Activated naive CD8-positive, alpha-beta T cell treated with anti-CD3 and anti-CD28 coated beads for 36 hours (primary cell): Measurements from ENCODE around the gene SSBP2. TPM values are rescaled to one million over a fixed set of nuclear protein-coding genes. Genes with fewer than 3 reads are reported as not detected.

Source experiments
- DNase-seq: peaks from one replicate; pipeline ENCODE4 v3.0.0; 2021
- H3K27ac Mint-ChIP-seq: one replicate; pipeline ENCODE4 v1.8.0; 2022; ENCODE audit warnings: mild to moderate bottlenecking, moderate library complexity, mixed read lengths
- H3K27me3 Mint-ChIP-seq: one replicate; pipeline ENCODE4 v1.8.0; 2022; ENCODE audit warnings: mild to moderate bottlenecking, mixed read lengths
- H3K36me3 Mint-ChIP-seq: one replicate; pipeline ENCODE4 v1.8.0; 2021; ENCODE audit warnings: mild to moderate bottlenecking, mixed read lengths
- H3K4me1 Mint-ChIP-seq: one replicate; pipeline ENCODE4 v1.8.0; 2021; ENCODE audit warnings: mixed read lengths
- H3K4me3 Mint-ChIP-seq: one replicate; pipeline ENCODE4 v1.8.0; 2022; ENCODE audit warnings: mild to moderate bottlenecking, moderate library complexity, mixed read lengths
- H3K9me3 Mint-ChIP-seq: one replicate; pipeline ENCODE4 v1.8.0; 2022; ENCODE audit warnings: mixed read lengths
- total RNA-seq, 2 experiments: library from RNA; stranded (reverse); gene quantifications; one replicate each; pipeline ENCODE4 v1.2.3, GENCODE V29; 2021

The SSBP2 gene
- total RNA-seq, 2 experiments from 2014 or later = 8.3 to 8.9 TPM

DNA sequence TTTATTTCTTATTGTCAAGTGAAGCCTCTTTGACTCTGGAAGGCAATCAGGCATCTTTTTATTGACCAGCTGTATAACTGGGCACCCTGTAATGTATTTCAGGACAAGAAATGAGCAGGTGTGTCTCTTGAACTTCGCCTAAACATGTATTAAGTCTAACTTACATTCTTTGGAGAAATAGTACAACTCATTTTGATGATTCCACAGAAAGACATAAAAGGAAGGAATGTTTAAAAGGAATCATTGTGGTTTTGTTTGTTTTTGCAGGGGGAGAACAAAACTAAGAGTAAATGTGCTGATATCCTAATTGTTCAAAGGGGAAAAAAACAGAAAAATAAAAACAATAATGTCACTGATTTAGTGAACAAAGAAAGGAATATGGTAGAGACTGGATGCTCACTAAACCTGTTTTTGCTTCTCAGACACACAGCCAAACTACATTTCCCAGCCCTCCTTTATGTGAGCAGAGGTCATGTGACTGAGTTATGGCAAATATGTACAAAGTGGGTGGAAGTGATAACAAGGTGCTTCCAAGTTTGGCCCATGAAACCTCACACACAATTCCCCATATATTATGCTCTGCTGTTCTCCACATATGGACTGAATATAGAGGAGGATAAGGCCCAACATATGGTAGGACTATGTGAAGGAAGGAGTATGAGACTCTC is 206.4 kb downstream of the SSBP2 start:
- H3K27me3 Mint-ChIP-seq = no peaks in the 10 kb centered on the region
- no peaks in the 10 kb centered on the region for H3K4me1 Mint-ChIP-seq
- peaks cover 5% of the 10 kb centered on the region for H3K36me3 Mint-ChIP-seq
- H3K9me3 Mint-ChIP-seq = no peaks in the 10 kb centered on the region
- DNase-seq = no peak
- no peak overlapping the region for H3K4me3 Mint-ChIP-seq
- H3K27ac Mint-ChIP-seq = no peak overlapping the region

DNA sequence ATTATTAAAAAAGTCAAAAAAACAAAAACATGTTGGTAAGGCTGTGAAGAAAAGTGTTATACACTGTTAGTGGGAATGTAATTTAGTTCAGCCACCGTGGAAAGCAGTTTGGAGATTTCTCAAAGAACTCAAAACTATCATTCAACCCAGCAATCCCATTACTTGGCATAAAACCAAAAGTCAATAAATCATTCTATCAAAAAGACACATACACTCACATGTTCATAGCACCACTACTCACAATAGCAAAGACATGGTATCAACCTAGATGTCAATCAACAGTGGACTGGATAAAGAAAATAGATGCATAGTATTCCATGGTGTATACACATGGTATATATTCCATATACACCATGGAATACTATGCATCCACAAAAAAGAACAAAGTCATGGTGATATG is 208.7 kb downstream of the SSBP2 start:
- peaks cover 11% of the 10 kb centered on the region for H3K4me1 Mint-ChIP-seq
- no peak overlapping the region for H3K27ac Mint-ChIP-seq
- H3K27me3 Mint-ChIP-seq = no peaks in the 10 kb centered on the region
- H3K36me3 Mint-ChIP-seq = peaks cover 5% of the 10 kb centered on the region
- no peak overlapping the region for H3K4me3 Mint-ChIP-seq
- no peak for DNase-seq
- H3K9me3 Mint-ChIP-seq = no peaks in the 10 kb centered on the region

DNA sequence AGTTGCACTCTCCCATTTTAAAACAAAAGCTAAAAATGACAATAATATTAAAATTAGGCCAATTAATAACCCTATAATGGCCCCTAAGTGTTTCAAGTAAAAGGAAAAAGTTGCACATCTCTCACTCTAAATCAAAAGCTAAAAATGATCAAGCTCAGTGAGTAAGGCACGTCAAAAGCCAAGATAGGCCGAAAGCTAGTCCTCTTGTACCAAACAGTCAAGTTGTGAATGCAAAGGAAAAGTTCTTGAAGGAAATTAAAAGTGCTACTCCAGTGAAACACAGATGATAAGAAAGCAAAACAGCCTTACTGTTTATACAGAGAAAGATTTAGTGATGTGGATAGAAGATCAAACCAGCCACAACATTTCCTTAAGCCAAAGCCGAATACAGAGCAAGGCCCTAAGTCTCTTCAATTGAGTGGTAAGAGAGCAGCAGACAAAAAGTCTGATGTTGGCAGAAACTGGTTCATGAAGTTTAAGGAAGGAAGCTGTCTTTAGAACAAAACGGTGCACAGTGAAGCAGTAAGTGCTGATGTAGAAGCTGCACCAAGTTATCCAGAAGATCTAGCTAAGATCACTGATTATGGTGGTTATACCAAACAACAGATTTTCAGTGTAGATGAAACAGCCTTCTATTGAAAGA is 212.9 kb downstream of the SSBP2 start:
- Mint-ChIP-seq H3K27me3 (no peaks in the 10 kb centered on the region), H3K27ac (peak overlapping the region; percentile 57), H3K4me1 (peaks cover 33% of the 10 kb centered on the region), H3K4me3 (no peak overlapping the region), H3K36me3 (peaks cover 8% of the 10 kb centered on the region), H3K9me3 (no peaks in the 10 kb centered on the region)
- no peak for DNase-seq

DNA sequence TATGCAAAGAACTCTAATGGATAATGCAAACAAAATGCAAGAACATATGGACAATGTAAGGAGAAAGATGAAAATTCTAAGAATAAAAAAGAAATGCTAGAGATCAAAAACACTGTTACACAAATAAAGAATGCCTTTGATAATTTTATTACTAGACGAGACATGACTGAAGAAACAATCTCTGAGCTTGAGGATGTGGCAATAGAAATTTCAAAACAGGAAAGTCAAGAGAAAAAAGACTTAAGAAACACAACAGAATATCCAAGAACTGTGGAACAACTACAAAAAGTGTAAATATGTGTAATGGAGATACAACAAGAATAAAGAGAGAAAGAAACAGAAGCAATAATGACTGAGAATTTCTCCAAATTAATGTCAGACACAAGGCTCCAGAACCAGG is 216.5 kb downstream of the SSBP2 start:
- no peaks in the 10 kb centered on the region for H3K9me3 Mint-ChIP-seq
- no peaks in the 10 kb centered on the region for H3K27me3 Mint-ChIP-seq
- DNase-seq = no peak
- H3K4me1 Mint-ChIP-seq = peaks cover 39% of the 10 kb centered on the region
- no peak overlapping the region for H3K4me3 Mint-ChIP-seq
- H3K27ac Mint-ChIP-seq = no peak overlapping the region
- H3K36me3 Mint-ChIP-seq = peaks cover 8% of the 10 kb centered on the region

DNA sequence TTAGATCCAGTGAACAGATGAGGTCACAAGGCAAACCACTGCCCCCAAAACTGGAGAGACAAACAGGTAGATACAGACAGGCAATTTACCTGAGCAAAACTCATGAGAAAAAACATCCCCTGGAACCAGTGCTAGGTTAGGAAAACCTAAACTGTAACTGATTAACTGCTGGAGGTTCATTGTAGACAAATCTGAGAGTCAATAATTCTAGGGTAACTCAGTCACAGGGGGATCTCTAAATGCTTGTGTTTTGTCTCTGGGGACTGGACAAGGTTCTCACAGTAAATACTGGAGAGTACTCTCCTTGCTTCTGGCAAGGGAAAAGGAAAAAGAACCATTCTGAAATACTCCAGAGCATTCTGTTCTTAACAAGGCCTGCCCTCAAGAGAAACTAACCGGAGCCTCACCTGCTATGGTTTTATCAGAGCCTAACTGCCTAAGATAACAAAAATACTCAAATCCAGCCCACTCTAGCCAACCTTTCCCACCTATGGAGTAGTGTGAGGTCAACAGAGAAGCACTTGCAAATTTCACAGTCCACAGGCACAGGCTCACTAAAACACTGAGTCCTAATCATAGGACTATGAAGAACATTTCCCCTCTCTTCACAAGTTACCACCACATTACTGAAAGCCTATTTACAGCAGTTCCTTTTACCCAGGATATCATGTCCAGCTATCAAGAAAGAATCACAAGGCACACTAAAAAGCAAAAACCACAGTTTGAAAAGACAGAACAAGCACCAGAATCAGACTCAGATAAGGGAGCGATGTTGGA is 217.1 kb downstream of the SSBP2 start:
- Mint-ChIP-seq H3K9me3 (no peaks in the 10 kb centered on the region), H3K4me1 (peaks cover 39% of the 10 kb centered on the region), H3K27ac (no peak overlapping the region), H3K4me3 (no peak overlapping the region), H3K36me3 (peaks cover 8% of the 10 kb centered on the region), H3K27me3 (no peaks in the 10 kb centered on the region)
- no peak for DNase-seq

DNA sequence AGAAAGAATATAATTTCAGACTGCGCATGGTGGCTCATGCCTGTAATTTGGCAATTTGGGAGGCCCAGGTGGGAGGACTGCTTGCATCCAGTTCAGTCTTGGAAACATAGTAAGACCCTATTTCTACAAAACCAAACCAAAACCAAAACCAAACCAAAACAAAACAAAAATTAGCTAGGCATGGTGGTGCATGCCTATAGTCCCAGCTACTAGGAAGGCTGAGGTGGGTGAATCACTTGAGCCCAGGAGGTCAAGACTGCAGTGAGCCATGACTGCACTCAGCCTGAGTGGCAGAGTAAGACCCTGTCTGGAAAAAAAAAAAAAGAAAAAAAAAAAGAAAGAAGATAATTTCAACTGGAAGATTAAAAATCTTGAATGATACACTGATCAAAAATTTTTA is 220.0 kb downstream of the SSBP2 start:
- Mint-ChIP-seq H3K27me3 (no peaks in the 10 kb centered on the region), H3K9me3 (no peaks in the 10 kb centered on the region), H3K4me1 (peaks cover 21% of the 10 kb centered on the region), H3K4me3 (no peak overlapping the region), H3K27ac (no peak overlapping the region), H3K36me3 (peaks cover 5% of the 10 kb centered on the region)
- DNase-seq = no peak

DNA sequence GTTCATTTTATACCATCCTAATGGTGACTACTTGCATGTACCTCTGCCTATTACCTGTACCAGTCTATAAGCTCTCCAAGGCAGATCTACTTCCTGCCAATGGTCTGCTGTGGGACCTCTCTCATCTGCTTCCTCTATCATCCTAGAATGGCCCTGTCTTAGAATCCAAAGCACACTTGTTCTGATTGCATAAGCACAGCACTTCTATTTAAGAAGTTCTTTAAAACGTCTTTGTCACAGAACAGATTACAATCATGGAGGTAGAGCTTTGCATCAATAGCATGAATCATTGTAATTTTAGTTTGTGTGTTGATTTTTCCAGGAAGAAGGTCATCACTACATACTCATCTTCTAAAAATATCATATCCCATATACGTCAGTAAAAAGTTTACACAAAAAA is 225.2 kb downstream of the SSBP2 start:
- H3K27me3 Mint-ChIP-seq = no peaks in the 10 kb centered on the region

DNA sequence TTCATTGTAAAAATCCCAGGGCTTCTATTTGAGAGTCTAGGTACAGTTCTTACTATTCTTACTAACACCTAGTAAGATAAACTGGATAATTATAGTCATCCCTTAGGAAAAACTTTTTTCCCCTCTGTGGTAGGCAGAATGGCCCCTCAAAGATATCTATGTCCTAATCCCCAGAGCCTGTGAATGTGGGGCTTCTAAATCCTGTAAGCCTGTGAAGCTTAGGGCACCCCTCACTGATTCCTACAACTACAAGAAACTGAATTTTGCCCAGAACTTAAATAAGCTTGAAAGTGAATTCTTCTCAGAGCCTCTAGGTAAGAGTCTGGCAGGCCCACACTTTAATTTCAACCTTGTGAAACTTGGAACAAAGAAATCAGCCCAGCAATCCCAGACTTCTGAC is 226.9 kb downstream of the SSBP2 start:
- Mint-ChIP-seq H3K36me3 (no peaks in the 10 kb centered on the region), H3K27ac (no peak overlapping the region), H3K9me3 (no peaks in the 10 kb centered on the region), H3K27me3 (no peaks in the 10 kb centered on the region), H3K4me1 (peaks cover 6% of the 10 kb centered on the region), H3K4me3 (no peak overlapping the region)
- DNase-seq = no peak

More for the DNA sequence above, 225.2 kb downstream of the SSBP2 start:
- DNase-seq = no peak
- Mint-ChIP-seq H3K4me1 (peaks cover 6% of the 10 kb centered on the region), H3K36me3 (peaks cover 2% of the 10 kb centered on the region), H3K4me3 (no peak overlapping the region), H3K27ac (no peak overlapping the region), H3K9me3 (no peaks in the 10 kb centered on the region)

DNA sequence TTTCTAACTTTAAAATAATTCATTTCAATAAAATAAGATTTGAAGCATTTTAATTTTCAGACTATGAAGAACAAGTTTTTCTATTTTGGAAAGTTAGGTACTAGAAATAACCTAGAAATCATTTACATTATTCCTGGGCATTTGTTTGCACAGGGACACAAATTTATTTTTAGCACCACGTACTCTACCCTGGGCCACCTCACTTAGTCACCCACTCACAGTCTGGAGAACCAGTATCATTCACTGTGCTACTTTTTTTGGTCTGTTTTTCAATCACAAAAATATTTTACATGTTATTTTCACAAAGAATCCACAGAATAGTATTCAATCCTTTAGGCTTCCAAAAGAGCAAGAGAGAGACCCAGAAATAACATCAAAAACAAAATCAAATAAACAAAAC is 228.3 kb downstream of the SSBP2 start:
- no peak for DNase-seq
- Mint-ChIP-seq H3K27ac (no peak overlapping the region), H3K27me3 (no peaks in the 10 kb centered on the region), H3K36me3 (no peaks in the 10 kb centered on the region), H3K4me1 (peaks cover 6% of the 10 kb centered on the region), H3K9me3 (no peaks in the 10 kb centered on the region), H3K4me3 (no peak overlapping the region)

DNA sequence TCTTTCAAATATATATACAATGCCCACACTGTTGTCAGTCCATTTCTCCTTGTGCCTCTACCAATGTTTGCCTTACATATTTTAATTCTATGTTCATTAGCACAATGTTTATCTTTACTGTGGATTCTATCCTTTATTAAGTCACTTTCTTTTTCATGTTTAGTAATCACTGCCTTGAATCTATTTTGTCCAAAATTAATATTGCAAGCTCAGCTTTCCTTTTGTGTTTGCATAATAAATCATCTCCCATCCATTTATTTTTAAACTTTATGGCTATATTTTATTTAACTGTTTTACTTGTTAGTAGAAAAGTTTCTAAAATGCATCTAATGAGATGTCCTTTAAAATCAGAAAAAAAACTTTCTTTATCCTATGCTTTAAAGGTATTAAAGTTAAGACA is 230.1 kb downstream of the SSBP2 start:
- H3K4me1 Mint-ChIP-seq = peaks cover 3% of the 10 kb centered on the region
- no peaks in the 10 kb centered on the region for H3K36me3 Mint-ChIP-seq
- H3K27me3 Mint-ChIP-seq = no peaks in the 10 kb centered on the region
- H3K9me3 Mint-ChIP-seq = no peaks in the 10 kb centered on the region
- no peak for DNase-seq
- no peak overlapping the region for H3K4me3 Mint-ChIP-seq
- H3K27ac Mint-ChIP-seq = no peak overlapping the region

DNA sequence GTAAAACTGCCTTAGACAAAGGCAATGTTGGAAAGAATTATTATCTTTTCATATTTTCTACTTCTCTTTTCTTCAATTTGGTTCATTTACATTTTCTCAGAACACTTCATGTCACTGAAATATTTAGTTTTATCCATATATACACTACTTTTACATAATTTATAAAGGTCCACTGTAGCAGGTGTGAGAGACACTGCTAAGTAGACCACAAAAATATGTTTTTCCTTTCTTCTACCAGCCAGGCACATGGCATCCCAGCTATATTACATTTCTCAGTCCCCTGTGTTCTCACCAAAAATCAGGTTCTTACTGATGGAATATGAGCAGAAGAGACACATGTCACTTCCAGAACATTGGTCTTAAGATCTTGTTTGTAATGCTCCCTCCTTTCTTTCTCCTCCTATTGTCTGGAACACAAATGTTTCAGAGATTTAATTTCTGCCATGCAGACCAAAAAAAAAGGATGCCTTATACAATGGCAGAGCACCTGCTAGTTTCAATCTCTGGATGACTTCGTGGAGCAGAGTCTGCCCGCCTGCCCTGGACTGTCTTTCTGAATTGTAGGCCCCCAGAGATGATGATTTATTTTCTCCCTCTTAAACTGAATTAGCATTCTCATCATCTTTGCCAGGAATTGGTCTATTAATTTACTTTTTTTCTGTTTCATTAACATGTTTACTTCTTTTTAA is 231.5 kb downstream of the SSBP2 start:
- DNase-seq = no peak
- no peaks in the 10 kb centered on the region for H3K36me3 Mint-ChIP-seq
- no peaks in the 10 kb centered on the region for H3K4me1 Mint-ChIP-seq
- no peak overlapping the region for H3K4me3 Mint-ChIP-seq
- H3K9me3 Mint-ChIP-seq = no peaks in the 10 kb centered on the region
- no peaks in the 10 kb centered on the region for H3K27me3 Mint-ChIP-seq
- H3K27ac Mint-ChIP-seq = no peak overlapping the region

DNA sequence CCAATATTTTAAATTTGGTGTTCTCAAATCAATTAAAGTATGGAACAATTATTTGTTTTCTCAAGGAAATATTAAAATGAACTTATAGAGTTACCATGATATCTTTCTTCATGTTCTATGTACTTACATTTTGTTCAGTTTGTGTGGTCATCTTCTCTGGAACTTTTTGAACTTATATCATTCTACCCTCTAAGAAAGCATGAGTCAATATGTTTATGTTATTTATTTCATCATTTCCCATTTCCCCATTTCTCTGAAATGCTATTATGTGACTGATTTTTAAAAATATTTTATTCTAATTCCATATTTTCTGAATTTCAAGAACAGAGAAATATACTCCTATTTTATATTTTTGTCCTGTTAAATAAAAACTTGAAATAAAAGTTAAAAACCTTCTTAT is 233.4 kb downstream of the SSBP2 start:
- Mint-ChIP-seq H3K4me1 (no peaks in the 10 kb centered on the region), H3K27ac (no peak overlapping the region), H3K27me3 (no peaks in the 10 kb centered on the region), H3K9me3 (no peaks in the 10 kb centered on the region), H3K4me3 (no peak overlapping the region), H3K36me3 (no peaks in the 10 kb centered on the region)
- no peak for DNase-seq

DNA sequence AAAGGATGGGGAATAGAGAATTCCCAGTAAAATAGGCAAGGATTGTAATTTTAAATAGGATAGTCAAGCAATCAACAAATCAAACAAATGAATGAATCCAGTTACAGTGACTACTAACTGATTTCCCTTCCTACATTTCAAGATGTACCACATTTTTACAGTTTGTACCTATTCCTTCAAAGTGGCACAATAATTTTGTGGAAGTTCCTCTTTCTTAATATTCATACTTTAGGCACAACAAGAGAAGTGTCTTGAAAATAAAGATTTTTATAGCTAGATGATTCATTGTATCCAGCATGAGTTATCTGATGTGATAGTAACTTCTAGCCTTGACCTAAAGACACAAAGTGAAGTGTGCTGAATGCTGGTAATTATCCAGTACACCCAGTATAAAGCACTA is 234.8 kb downstream of the SSBP2 start:
- Mint-ChIP-seq H3K36me3 (no peaks in the 10 kb centered on the region), H3K27me3 (no peaks in the 10 kb centered on the region), H3K9me3 (no peaks in the 10 kb centered on the region), H3K27ac (no peak overlapping the region), H3K4me1 (no peaks in the 10 kb centered on the region), H3K4me3 (no peak overlapping the region)
- no peak for DNase-seq

DNA sequence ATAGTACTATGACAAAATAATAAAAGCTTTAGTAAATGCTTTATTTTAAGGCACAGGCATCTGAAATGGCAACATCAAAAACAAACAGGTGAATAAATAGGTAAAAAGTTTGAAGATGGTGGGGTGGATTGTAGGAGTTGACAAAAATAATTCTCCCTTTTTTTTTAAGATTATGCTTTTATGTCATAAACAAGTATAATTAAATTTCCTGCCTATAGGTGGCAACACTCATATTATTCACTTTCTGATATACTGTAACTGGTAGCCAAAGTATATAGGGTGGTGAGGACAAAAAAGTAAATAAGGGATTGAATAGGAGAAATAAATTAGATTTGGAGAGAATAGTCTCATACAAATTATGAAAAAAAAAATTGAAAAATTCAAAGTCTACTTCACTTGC is 236.9 kb downstream of the SSBP2 start:
- no peaks in the 10 kb centered on the region for H3K9me3 Mint-ChIP-seq
- H3K27ac Mint-ChIP-seq = no peak overlapping the region
- H3K4me1 Mint-ChIP-seq = no peaks in the 10 kb centered on the region

DNA sequence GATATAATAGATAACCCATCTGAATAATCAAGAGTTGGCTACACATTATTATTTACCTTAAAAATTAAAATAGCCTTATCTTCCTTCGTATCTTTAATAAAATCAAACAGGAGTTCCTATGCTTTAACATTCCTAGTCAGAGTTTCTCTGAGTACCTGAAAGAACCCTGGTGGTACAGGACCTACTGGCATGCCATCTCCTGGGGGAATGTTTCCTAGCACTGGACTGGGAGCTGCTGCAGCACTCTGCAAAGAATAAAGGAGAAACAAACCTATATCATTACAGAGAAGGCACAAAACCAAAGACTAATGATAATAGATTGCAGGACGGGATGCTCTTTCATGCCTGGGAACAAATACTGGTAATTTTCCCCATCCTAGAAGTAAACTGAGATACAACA is 237.4 kb downstream of the SSBP2 start:
- Mint-ChIP-seq H3K4me3 (no peak overlapping the region), H3K27me3 (no peaks in the 10 kb centered on the region), H3K4me1 (no peaks in the 10 kb centered on the region)

More for the DNA sequence above, 236.9 kb downstream of the SSBP2 start:
- no peak for DNase-seq
- Mint-ChIP-seq H3K27me3 (no peaks in the 10 kb centered on the region), H3K4me3 (no peak overlapping the region), H3K36me3 (no peaks in the 10 kb centered on the region)

More for the DNA sequence above, 237.4 kb downstream of the SSBP2 start:
- no peak for DNase-seq
- Mint-ChIP-seq H3K36me3 (no peaks in the 10 kb centered on the region), H3K27ac (no peak overlapping the region), H3K9me3 (no peaks in the 10 kb centered on the region)
